Upper lobe of left lung (tissue), 6 donors: Measurements from ENCODE around the gene WNT1. TPM values are rescaled to one million over a fixed set of nuclear protein-coding genes. Genes with fewer than 3 reads are reported as not detected.

ENCODE experiments used
- ATAC-seq, 2 donors: fragments of 200-7000 bp; cut with Tn5 transposase; one replicate each; pipeline ENCODE4 v1.9.1; 2022; ENCODE audit warnings: mild to moderate bottlenecking in 2 of 2, moderate library complexity in 2 of 2; ENCODE audit not compliant: low FRiP score in 2 of 2
- DNase-seq, 2 donors: peaks; one replicate each; pipeline ENCODE4 v3.0.0-alpha.2; 2019 to 2020
- H3K27ac ChIP-seq, 4 donors: fragments of 200-600 bp; sonication (generic); one replicate each; pipeline ENCODE4 v1.5.1; 2016 to 2019
- H3K27me3 ChIP-seq, 4 donors: fragments of 200-600 bp; sonication (generic); one replicate each; pipeline ENCODE4 v1.5.1; 2017 to 2019
- H3K36me3 ChIP-seq, 4 donors: fragments of 200-600 bp; sonication (generic); one replicate each; pipeline ENCODE4 v1.5.1; 2016 to 2019
- H3K4me1 ChIP-seq, 4 donors: fragments of 200-600 bp; sonication (generic); one replicate each; pipeline ENCODE4 v1.5.1; 2018 to 2019
- H3K4me3 ChIP-seq, 4 donors: fragments of 200-600 bp; sonication (generic); one replicate each; pipeline ENCODE4 v1.5.1; 2017 to 2019; ENCODE audit warnings: mild to moderate bottlenecking in 2 of 4, moderate library complexity in 1 of 4
- H3K9me3 ChIP-seq, 4 donors: fragments of 200-600 bp; sonication (generic); one replicate each; pipeline ENCODE4 v1.5.1; 2018 to 2019
- CTCF ChIP-seq, 6 experiments: fragments of 450-650 bp in 4 of 6; fragments of 200-600 bp in 2 of 6; sonication (generic) in 2 of 6; IDR thresholded peaks; one replicate each; pipeline ENCODE4 v1.5.1; 2016 to 2019; ENCODE audit warnings: antibody characterized with exemption in 6 of 6
- EP300 ChIP-seq, 4 donors: sonication (generic); formaldehyde crosslinking; IDR thresholded peaks; one replicate each; pipeline ENCODE4 v1.5.1; 2017; ENCODE audit warnings: antibody characterized with exemption in 4 of 4, control low read depth in 2 of 4
- POLR2A ChIP-seq, 4 donors: fragments of 450-650 bp; IDR thresholded peaks; one replicate each; pipeline ENCODE4 v1.5.1; 2016 to 2017; ENCODE audit warnings: antibody characterized with exemption in 4 of 4, mild to moderate bottlenecking in 2 of 4
- POLR2AphosphoS5 ChIP-seq, 2 donors: sonication (generic); formaldehyde crosslinking; IDR thresholded peaks; one replicate each; pipeline ENCODE4 v1.5.1; 2017; ENCODE audit warnings: antibody characterized with exemption in 2 of 2
- WGBS, 2 donors: methylation state at CpG; one replicate each; pipeline ENCODE4 v1.1.5; 2017 to 2018; 5-methylcytosine and 5-hydroxymethylcytosine counted together
- total RNA-seq, 6 donors: library from RNA; depleted of rRNA in 4 of 6; stranded (reverse); fragments of >200 nt in 4 of 6; gene quantifications; one replicate each; pipeline versions ENCODE4 v1.1.0 to v1.2.1, GENCODE V29; 2016 to 2021
- donor health status: DM: no; HTN: no; CAD: no; lungs with moderate emphysema.
- donor health status: DM: no; HTN: yes; CAD: no; lungs with severe emphysema.

WNT1 gene
- total RNA-seq, 6 donors from 2014 or later = 0.34 TPM; not detected in 5

- Histone ChIP-seq H3K4me3 (peak overlapping the region in 3 of 4 donors; percentile 28 to 40 (median 37)), H3K4me1 (peaks cover 42 to 59% (median 51%) of the 10 kb centered on the region in 4 donors), H3K27ac (no peak overlapping the region), H3K36me3 (no peaks in the 10 kb centered on the region), H3K9me3 (no peaks in the 10 kb centered on the region), H3K27me3 (peaks cover 0 to 72% (median 45%) of the 10 kb centered on the region in 4 donors)
- TF ChIP-seq CTCF (IDR thresholded peaks at IDR 0.05) = peak; percentile 86 to 94 (median 91)
- TF ChIP-seq EP300 (IDR thresholded peaks at IDR 0.05) = no peak
- ATAC-seq (peak; percentile 56 to 66), DNase-seq (peak; percentile 47 to 95)
- WGBS, 2 donors = 14 to 16% methylated on average over 26 to 33 of the region's 50 CpGs
These were observed 536 bp upstream of the WNT1 start for GRCh38 chr12:48977290-48978281.

GRCh38 chr12:48978741-48979601 lies 849 bp downstream of the WNT1 start:
- no peaks in the 10 kb centered on the region for H3K9me3 ChIP-seq
- H3K4me3 ChIP-seq = peak overlapping the region in 3 of 4 donors; percentile 28 to 40 (median 37)
- no peak for ATAC-seq
- TF ChIP-seq POLR2A (IDR thresholded peaks at IDR 0.05) (no peak), EP300 (IDR thresholded peaks at IDR 0.05) (no peak), POLR2AphosphoS5 (IDR thresholded peaks at IDR 0.05) (no peak), CTCF (IDR thresholded peaks at IDR 0.05) (no peak)
- H3K27me3 ChIP-seq = peaks cover 0 to 61% (median 38%) of the 10 kb centered on the region in 4 donors
- H3K4me1 ChIP-seq = peaks cover 39 to 45% (median 43%) of the 10 kb centered on the region in 4 donors
- no peak overlapping the region for H3K27ac ChIP-seq
- WGBS, 2 donors = 0 to 4% methylated on average over 19 to 33 of the region's 45 CpGs
- DNase-seq = no peak
- no peaks in the 10 kb centered on the region for H3K36me3 ChIP-seq

GRCh38 chr12:48979602-48980388 lies 1.7 kb downstream of the WNT1 start:
- H3K27me3 ChIP-seq = peaks cover 0 to 58% (median 36%) of the 10 kb centered on the region in 4 donors
- no peaks in the 10 kb centered on the region for H3K36me3 ChIP-seq
- H3K4me3 ChIP-seq = peak overlapping the region in 3 of 4 donors; percentile 28 to 40 (median 37)
- 2 to 3% methylated on average over 18 to 36 of the region's 55 CpGs for WGBS, 2 donors
- TF ChIP-seq POLR2AphosphoS5 (IDR thresholded peaks at IDR 0.05) (no peak), POLR2A (IDR thresholded peaks at IDR 0.05) (no peak), EP300 (IDR thresholded peaks at IDR 0.05) (no peak), CTCF (IDR thresholded peaks at IDR 0.05) (no peak)
- H3K4me1 ChIP-seq = peaks cover 39 to 44% (median 42%) of the 10 kb centered on the region in 4 donors
- no peaks in the 10 kb centered on the region for H3K9me3 ChIP-seq
- DNase-seq (peak in 1 of 2 donors; percentile 84), ATAC-seq (peak; percentile 3 to 5)
- no peak overlapping the region for H3K27ac ChIP-seq

- Histone ChIP-seq H3K36me3 (no peaks in the 10 kb centered on the region), H3K27me3 (peaks cover 0 to 58% (median 36%) of the 10 kb centered on the region in 4 donors), H3K27ac (no peak overlapping the region), H3K4me1 (peaks cover 39 to 44% (median 42%) of the 10 kb centered on the region in 4 donors), H3K4me3 (peak overlapping the region in 3 of 4 donors; percentile 28 to 40 (median 37)), H3K9me3 (no peaks in the 10 kb centered on the region)
- no peak for ATAC-seq
- 2% methylated on average over 34 to 45 of the region's 46 CpGs for WGBS, 2 donors
- TF ChIP-seq EP300 (IDR thresholded peaks at IDR 0.05) (no peak), POLR2AphosphoS5 (IDR thresholded peaks at IDR 0.05) (no peak), POLR2A (IDR thresholded peaks at IDR 0.05) (no peak), CTCF (IDR thresholded peaks at IDR 0.05) (no peak)
- peak in 1 of 2 donors; percentile 85 for DNase-seq
These were observed 2.3 kb downstream of the WNT1 start for GRCh38 chr12:48980389-48980952.
